D721Med (cell line): Measurements from ENCODE around the gene TBP.

Experiments used
- DNase-seq: peaks from one replicate; pipeline ENCODE4 v3.0.0; 2011; ENCODE audit warnings: low spot score; ENCODE audit not compliant: insufficient read length
- FAIRE-seq: peaks from 2 replicates; lab custom pipeline; 2011; peaks lifted over from hg19 to GRCh38; lab: Jason Lieb, UNC
- CTCF ChIP-seq: IDR thresholded peaks from 2 replicates; pipeline ENCODE4 v1.5.1; 2012; ENCODE audit warnings: mild to moderate bottlenecking, control low read depth; ENCODE audit not compliant: insufficient read depth; ENCODE audit errors: missing control alignments

Gene TBP

GRCh38 chr6:170583756-170584180 lies 29.6 kb downstream of the TBP start:
- no peak for TF ChIP-seq CTCF
- DNase-seq (no peak), FAIRE-seq (no peak)

GRCh38 chr6:170584181-170584953 lies 30.2 kb downstream of the TBP start, which contains the start of gene PDCD2:
TSS of gene PDCD2 (minus strand) at chr6:170584637. CDS start at chr6:170584581, 56 bp downstream.
- FAIRE-seq (no peak), DNase-seq (peak; percentile 85)
- no peak for TF ChIP-seq CTCF

GRCh38 chr6:170584954-170585498 lies 30.9 kb downstream of the TBP start:
- no peak for DNase-seq

GRCh38 chr6:170590725-170591124 lies 36.6 kb downstream of the TBP start:
- DNase-seq (no peak), FAIRE-seq (no peak)
- TF ChIP-seq CTCF, result no peak

More at GRCh38 chr6:170584954-170585498, 30.9 kb downstream of the TBP start:
- no peak for TF ChIP-seq CTCF
- FAIRE-seq, result no peak

- no peak for TF ChIP-seq CTCF
- FAIRE-seq (no peak), DNase-seq (no peak)
Observed at GRCh38 chr6:170596426-170596825, 42.3 kb downstream of the TBP start.

- no peak for DNase-seq
- TF ChIP-seq CTCF, result no peak
- no peak for FAIRE-seq
Observed at GRCh38 chr6:170597278-170597677, 43.1 kb downstream of the TBP start.
